ENCODE data around the gene RUVBL1. TPM values are rescaled to one million over a fixed set of nuclear protein-coding genes. Genes with fewer than 3 reads are reported as not detected.

Gene RUVBL1
- total RNA-seq, 1 donor from 2014 or later = 53.8 TPM

GRCh38 chr3:128133273-128133883 lies 9.8 kb upstream of the RUVBL1 start:
- DNase-seq (ENCODE audit: low read depth in 2 of 2) = peak; percentile 67 to 80

- no peak for DNase-seq (ENCODE audit: low read depth in 2 of 2)
Observed at GRCh38 chr3:128131897-128132646, 8.5 kb upstream of the RUVBL1 start.

DNA sequence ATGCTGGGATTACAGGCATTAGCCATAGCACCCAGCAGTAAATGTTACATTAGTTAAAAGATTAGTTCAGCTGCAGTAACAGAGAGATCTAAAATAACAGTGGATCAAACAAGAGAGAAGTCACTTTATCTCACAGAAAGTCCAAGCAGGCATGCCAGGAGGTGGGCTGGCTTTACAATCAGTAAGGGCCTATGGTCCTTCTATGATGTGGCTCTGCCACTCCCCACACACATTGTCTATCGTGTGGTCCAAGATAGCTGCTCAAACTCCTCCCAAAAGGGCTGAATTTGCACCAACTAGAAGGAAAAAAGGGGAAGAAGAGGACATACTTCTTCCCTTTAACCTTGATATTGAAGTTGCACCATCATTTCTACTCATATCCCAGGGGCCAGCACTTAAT lies 4.6 kb upstream of the RUVBL1 start:
- DNase-seq (ENCODE audit: low read depth in 2 of 2) = no peak

DNA sequence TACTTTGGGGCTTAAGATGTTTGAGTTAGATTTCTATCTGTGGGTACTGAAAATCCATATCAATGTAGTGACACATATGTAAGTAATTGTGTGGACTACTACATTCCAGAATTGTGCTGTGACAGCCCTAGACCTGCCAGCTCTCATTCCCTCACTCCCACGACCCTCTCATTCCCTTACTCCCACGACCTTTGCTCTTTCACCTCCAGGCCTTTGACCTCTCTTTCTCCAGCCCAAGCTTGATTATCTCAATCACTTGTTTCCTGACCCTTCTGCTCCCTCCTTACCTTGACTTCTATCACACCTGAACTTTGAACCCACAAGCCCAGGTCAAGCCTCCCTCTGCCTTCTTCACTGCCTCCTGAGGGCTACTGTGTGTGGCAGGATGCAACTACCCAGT lies 3.6 kb upstream of the RUVBL1 start:
- DNase-seq (ENCODE audit: low read depth in 2 of 2) = no peak

DNA sequence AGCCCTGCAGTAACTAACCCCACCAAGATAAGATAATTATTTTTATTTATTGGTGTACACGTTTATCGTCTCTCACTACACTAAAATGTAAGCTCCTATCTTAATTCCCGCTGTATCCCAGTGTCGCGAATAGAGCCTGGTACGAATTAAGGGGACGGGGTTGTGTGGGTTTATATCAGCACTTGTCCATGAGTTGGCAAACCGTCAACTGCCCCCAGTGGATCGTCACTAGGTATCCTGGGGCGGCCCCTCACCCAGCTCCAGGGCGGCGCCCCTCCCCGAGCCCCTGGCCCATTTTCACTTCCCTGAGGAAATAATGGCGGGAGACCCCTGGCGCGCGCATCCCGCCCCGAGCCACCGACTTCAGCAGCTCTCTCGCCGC lies 465 bp downstream of the RUVBL1 start:
- DNase-seq (ENCODE audit: low read depth in 2 of 2) = peak in 1 of 2 donors; percentile 9

GRCh38 chr3:128122013-128122412 lies 1.6 kb downstream of the RUVBL1 start:
- no peak for DNase-seq (ENCODE audit: low read depth in 2 of 2)

DNA sequence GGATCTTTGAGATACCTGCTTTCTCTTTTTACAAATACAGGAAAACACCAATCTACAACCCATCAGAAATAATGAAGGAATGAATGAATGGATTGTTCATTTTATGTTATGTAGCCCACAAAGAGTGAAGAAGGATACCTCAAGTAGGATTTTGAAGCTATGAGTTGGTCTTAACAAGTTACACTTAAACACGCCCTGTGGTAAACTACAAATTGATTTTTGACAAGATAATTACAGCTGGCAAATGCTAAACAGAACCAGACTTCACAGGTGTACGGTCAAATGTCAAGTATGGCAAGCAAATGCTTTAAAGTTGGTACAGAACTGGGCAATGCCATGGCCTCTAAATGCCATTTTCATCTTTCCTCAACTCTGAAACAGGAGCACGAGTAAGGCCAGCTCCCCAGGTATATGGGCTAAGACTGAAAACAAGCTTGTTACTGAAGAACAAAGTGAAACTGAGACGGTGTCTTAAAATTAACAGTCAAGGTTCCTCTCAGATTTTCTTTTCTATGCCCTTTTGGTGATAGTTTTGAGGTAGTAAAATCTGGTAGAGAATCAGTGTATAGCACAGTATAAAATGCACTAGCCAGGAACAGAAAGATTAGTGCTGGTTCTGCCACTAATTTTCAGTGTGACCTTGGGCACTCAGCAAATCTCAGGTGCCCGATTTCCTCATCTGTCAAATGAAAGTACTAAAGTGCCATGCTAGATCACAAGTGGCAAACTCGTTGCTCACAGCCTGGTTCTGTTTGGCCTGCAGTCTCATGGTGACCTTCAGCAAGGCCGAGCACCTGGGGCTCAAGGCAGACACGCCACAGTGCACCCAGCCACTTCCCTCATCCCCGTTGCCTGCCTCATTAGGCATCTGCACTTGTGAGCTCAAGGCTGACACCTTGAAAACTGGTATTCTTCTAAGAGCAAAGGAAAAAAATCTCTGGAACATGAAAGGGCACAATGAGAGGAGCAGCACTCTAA lies 9.5 kb downstream of the RUVBL1 start:
- no peak for DNase-seq (ENCODE audit: low read depth in 2 of 2)

DNA sequence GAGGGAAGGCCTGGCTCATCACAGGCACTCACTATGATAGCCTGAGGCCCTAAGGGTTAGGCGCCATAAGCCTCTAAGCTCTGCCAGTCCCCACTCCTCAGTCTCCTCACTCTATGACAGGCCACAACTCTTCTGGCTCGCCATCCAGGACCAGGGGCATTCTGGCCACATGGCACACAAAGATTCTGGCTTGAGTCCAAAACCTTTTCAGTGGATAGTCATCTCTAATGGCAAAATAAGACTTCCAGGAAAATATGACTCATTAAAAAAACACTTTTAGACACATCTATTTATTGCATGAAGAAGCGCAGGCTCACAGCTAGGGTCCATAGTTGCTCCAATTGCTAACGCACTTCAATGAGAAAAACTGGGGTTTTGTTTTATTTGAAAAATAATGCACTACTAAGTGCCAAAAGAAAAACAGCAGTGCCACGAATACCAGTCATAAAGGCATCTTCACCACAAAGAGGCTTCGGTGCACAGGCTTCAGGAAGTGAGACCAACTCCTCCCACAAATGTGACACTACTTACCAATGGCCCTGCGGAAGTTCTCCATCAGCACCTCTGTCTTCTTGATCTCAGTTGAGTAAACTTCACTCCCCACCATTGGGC lies 11.1 kb downstream of the RUVBL1 start:
- DNase-seq (ENCODE audit: low read depth in 2 of 2) = peak; percentile 92 to 93

GRCh38 chr3:128111147-128111546 lies 12.5 kb downstream of the RUVBL1 start:
- no peak for DNase-seq (ENCODE audit: low read depth in 2 of 2)

DNA sequence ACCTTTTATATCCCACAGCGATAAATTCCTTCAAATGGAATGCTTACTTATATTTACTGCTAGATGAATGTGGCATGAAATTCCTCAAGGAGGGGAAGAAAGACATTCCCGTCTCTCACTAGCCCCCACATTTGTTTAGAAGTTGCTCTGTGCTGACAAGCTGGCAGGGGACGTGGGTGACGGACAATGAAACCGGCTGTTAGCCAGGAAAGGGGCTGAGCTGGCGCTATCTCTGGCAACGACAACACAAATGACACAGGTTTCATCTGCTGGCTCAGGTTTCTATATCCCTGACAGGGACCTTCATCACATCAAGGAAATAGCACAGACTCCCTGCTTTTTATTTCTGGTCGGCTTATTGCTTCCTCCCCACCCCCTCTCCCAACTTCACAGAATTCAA lies 15.8 kb downstream of the RUVBL1 start:
- peak in 1 of 2 donors; percentile 79 for DNase-seq (ENCODE audit: low read depth in 2 of 2)

GRCh38 chr3:128103136-128103676 lies 20.4 kb downstream of the RUVBL1 start:
- no peak for DNase-seq (ENCODE audit: low read depth in 2 of 2)

- DNase-seq (ENCODE audit: low read depth in 2 of 2) = no peak
Observed at GRCh38 chr3:128100638-128101037, 23.0 kb downstream of the RUVBL1 start.

GRCh38 chr3:128100161-128100560 lies 23.5 kb downstream of the RUVBL1 start:
- DNase-seq (ENCODE audit: low read depth in 2 of 2) = peak in 1 of 2 donors; percentile 15

DNA sequence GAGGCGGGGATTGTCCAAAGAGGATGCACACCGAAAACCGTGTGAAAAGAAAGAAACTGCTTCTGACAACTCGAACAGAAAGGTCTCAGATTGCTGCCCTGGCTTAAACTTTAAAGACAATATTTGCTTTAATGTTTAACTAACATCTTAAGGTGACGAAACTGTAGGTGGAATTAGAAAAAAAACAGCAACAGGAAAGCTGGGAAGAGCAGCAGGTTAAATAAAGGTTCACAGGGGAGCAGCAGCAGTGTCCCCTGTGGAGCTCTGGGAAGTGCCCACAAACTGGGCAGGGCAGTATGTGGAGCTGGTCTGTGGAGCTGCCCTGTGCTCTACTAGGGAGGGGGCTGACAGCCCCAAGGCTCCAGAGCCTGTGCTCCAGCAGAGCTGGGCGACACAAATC lies 25.4 kb downstream of the RUVBL1 start:
- no peak for DNase-seq (ENCODE audit: low read depth in 2 of 2)

GRCh38 chr3:128095222-128095703 lies 28.3 kb downstream of the RUVBL1 start:
- DNase-seq (ENCODE audit: low read depth in 2 of 2) = peak; percentile 84 to 90

DNA sequence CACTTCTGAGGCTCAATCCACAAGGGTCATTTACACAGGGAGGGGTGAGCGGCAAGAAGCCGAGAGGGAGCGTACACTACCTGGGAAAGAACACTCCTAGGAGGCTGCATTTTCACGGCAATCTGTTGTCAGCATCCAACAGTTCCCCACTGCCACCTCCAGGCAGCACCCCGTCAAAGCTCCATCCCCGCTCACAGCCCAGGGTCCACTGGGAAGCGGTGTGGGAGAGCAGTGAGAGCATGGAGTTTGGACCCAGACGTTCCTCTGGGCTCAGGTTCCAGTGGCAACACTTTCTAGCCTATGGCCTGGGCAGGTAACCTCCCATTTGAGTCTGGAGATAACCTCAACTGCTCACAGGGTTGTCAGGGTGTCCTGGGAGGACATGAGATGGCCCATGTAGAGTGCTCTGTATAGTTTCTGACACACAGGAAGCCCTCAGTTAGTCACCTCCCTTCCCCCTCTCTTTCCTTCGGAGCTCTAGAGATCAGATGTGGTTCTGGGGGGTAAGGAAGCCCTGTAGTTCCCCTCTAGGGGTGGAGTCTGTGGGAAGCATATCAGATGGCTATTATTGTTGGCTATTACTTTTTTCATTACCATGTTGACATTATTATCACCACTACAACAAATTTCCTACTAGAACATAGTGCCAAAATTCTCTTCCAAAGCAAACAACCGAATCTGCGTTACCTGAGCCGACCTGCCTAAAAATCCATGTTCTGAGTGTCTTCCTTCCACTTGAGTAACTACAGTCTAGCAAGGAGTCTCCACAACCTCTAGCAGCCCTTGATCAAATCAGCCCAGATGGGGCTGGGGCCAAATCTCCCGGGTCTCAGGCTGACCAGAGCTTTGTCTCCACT lies 29.1 kb downstream of the RUVBL1 start:
- peak; percentile 61 to 73 for DNase-seq (ENCODE audit: low read depth in 2 of 2)

GRCh38 chr3:128091586-128091985 lies 32.0 kb downstream of the RUVBL1 start:
- DNase-seq (ENCODE audit: low read depth in 2 of 2) = no peak

DNA sequence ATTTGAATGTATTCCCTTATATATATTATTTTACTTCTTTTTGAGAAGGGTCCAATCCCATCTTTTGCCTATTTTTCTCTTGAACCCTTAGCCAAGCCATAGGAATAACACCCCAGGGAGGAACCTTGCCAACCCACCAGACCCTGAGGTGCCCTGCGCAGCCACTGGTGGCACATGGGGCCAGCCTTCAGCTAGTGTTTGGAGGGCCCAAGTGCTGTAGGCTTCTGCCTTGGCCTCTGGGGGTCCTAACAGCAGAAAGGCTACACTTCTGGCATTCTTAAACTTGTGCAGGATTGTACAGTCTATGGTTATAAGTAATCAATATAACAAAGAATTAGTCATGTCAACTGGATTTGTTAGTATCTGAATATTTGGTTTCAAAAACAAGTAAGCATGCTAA lies 34.5 kb downstream of the RUVBL1 start:
- DNase-seq (ENCODE audit: low read depth in 2 of 2) = no peak

- no peak for DNase-seq (ENCODE audit: low read depth in 2 of 2)
Observed at GRCh38 chr3:128084675-128085021, 39.0 kb downstream of the RUVBL1 start.

DNA sequence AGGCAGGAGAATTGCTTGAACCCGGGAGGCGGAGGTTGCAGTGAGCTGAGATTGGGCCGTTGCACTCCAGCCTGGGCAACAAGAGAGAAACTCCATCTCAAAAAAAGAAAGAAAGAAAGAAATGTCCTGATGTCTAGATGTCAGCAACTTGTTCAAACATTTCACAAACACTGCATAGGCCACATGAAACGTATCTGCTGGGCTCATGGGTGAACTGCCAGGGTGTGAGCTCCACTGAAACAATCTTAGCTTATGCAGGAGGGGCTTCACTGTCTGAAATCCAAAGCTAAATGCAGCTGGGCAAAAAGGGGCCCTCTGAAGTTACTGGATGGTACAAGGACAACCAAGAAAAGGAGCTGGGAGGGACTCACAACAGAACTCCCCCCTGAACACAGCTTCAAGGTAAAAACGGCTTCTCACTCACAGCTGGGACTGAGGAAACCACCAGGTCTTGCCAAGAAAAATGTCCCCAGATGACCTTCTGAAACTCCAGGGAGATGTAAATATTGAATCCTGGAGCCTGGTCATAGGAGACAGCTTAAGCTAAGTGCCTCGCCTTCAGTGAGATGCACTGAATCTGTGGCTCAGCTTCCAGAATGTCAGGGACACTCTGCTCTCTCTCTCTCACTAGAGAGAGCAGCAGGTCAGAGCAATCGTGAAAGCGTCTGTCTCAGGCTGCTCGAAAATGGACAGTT lies 39.5 kb downstream of the RUVBL1 start:
- no peak for DNase-seq (ENCODE audit: low read depth in 2 of 2)

Measured in lung microvascular endothelial cell (primary cell).